PC-3 (cell line): ENCODE results near the gene FARS2.

Experiments used
- CTCF ChIP-seq: fragments of 300-600 bp; sonication (generic); conservative IDR thresholded peaks from 2 replicates; pipeline ENCODE4 v1.5.1; 2017; ENCODE audit warnings: antibody characterized with exemption, low read depth, mild to moderate bottlenecking, low read length
- EZH2 ChIP-seq: fragments of 300-600 bp; sonication (generic); IDR thresholded peaks from one replicate; pipeline ENCODE4 v1.6.1; 2017; ENCODE audit warnings: antibody characterized with exemption, mild to moderate bottlenecking, low read length; ENCODE audit not compliant: unreplicated experiment

GRCh38 chr6:5403609-5404008 lies 142.3 kb downstream of the FARS2 start:
- TF ChIP-seq CTCF (no peak), EZH2 (no peak)
